Esophagus (tissue), 2 donors: Measurements from ENCODE around the gene PADI1. TPM values are rescaled to one million over a fixed set of nuclear protein-coding genes. Genes with fewer than 3 reads are reported as not detected.

Experiments used
- H3K27ac ChIP-seq, 2 donors: one replicate each; pipeline ENCODE4 v1.5.1; 2013; ENCODE audit warnings: low read depth in 2 of 2, mild to moderate bottlenecking in 2 of 2, inconsistent platforms in 1 of 2, low read length in 1 of 2, moderate library complexity in 1 of 2
- H3K27me3 ChIP-seq, 2 donors: one replicate each; pipeline ENCODE4 v1.6.1; 2013; ENCODE audit warnings: low read length in 2 of 2, control low read depth in 1 of 2, mild to moderate bottlenecking in 1 of 2; ENCODE audit not compliant: insufficient read depth in 2 of 2, control insufficient read depth in 1 of 2
- H3K36me3 ChIP-seq, 2 donors: one replicate each; pipeline ENCODE4 v1.6.1; 2013; ENCODE audit warnings: low read length in 1 of 2; ENCODE audit not compliant: control insufficient read depth in 2 of 2, insufficient read depth in 2 of 2
- H3K4me1 ChIP-seq, 2 donors: one replicate each; pipeline ENCODE4 v1.6.1; 2013; ENCODE audit warnings: low read length in 1 of 2; ENCODE audit not compliant: control insufficient read depth in 2 of 2, insufficient read depth in 2 of 2
- H3K4me3 ChIP-seq, 2 donors: one replicate each; pipeline ENCODE4 v1.5.1; 2013; ENCODE audit warnings: low read length in 2 of 2, mild to moderate bottlenecking in 2 of 2, low read depth in 1 of 2, moderate library complexity in 1 of 2
- H3K9me3 ChIP-seq, 2 donors: one replicate each; pipeline ENCODE4 v1.6.1; 2013; ENCODE audit warnings: mild to moderate bottlenecking in 2 of 2, low read depth in 1 of 2, low read length in 1 of 2, moderate library complexity in 1 of 2; ENCODE audit not compliant: control insufficient read depth in 2 of 2, insufficient read depth in 1 of 2
- WGBS, 2 donors: extraction: QIAGEN DNeasy Blood & Tissue Kit; methylation state at CpG; one replicate each; pipeline ENCODE4 v1.1.7; 2013; 5-methylcytosine and 5-hydroxymethylcytosine counted together
- polyA plus RNA-seq, 2 donors: library from polyadenylated mRNA; stranded (reverse); fragments of 200-250 nt; gene quantifications; one replicate each; pipeline ENCODE4 v1.2.3, GENCODE V29; 2013
- donor health status: healthy with polysubstance abuse.
- donor health status: Bipolar disorder and iron deficiency.

The PADI1 gene
- polyA plus RNA-seq, 2 donors = 162 to 398 TPM

DNA sequence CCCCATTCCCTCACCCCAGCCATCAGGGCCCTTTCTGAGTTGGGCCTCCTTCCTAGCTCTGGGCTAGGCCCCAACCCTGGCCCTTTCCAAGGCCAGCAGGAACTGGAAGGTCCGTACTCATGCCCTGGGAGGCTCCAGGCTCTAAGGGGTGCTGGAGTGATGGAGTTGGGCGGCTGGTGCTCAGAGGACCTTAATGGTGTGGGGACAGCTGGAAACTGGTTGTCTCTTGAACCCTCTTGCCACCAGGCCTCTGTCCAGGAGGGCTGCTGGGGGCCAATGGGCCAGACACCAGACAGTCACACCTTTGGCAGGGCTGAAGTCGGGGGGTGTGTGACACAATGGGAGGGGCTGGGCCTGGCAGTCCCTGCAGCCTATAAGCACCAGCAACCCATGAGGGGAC lies 9.2 kb upstream of the PADI1 start:
- WGBS, 2 donors = 86 to 94% methylated on average over 3 of the region's 3 CpGs
- Histone ChIP-seq H3K4me1 (peaks cover 0 to 16% of the 10 kb centered on the region in 2 donors), H3K4me3 (no peak overlapping the region), H3K9me3 (peaks cover 0 to 5% of the 10 kb centered on the region in 2 donors), H3K27me3 (no peaks in the 10 kb centered on the region), H3K36me3 (no peaks in the 10 kb centered on the region), H3K27ac (no peak overlapping the region)

GRCh38 chr1:17196496-17197185 lies 8.3 kb upstream of the PADI1 start:
- Histone ChIP-seq H3K4me3 (no peak overlapping the region), H3K27ac (no peak overlapping the region), H3K36me3 (no peaks in the 10 kb centered on the region), H3K4me1 (peaks cover 0 to 17% of the 10 kb centered on the region in 2 donors), H3K27me3 (no peaks in the 10 kb centered on the region), H3K9me3 (peaks cover 0 to 5% of the 10 kb centered on the region in 2 donors)
- 87 to 88% methylated on average over 13 of the region's 13 CpGs for WGBS, 2 donors

- WGBS, 2 donors = 94 to 95% methylated on average over 7 of the region's 7 CpGs
Observed at GRCh38 chr1:17197696-17198095, 7.2 kb upstream of the PADI1 start.

GRCh38 chr1:17198476-17199258 lies 6.3 kb upstream of the PADI1 start:
- 67 to 73% methylated on average over 9 of the region's 9 CpGs for WGBS, 2 donors
- H3K36me3 ChIP-seq = no peaks in the 10 kb centered on the region
- no peak overlapping the region for H3K4me3 ChIP-seq
- no peak overlapping the region for H3K27ac ChIP-seq
- peaks cover 0 to 8% of the 10 kb centered on the region in 2 donors for H3K4me1 ChIP-seq
- H3K27me3 ChIP-seq = no peaks in the 10 kb centered on the region
- peaks cover 0 to 5% of the 10 kb centered on the region in 2 donors for H3K9me3 ChIP-seq

More at GRCh38 chr1:17197696-17198095, 7.2 kb upstream of the PADI1 start:
- no peak overlapping the region for H3K4me3 ChIP-seq
- H3K36me3 ChIP-seq = no peaks in the 10 kb centered on the region
- H3K27me3 ChIP-seq = no peaks in the 10 kb centered on the region
- peaks cover 0 to 18% of the 10 kb centered on the region in 2 donors for H3K4me1 ChIP-seq
- peaks cover 0 to 5% of the 10 kb centered on the region in 2 donors for H3K9me3 ChIP-seq
- H3K27ac ChIP-seq = no peak overlapping the region

DNA sequence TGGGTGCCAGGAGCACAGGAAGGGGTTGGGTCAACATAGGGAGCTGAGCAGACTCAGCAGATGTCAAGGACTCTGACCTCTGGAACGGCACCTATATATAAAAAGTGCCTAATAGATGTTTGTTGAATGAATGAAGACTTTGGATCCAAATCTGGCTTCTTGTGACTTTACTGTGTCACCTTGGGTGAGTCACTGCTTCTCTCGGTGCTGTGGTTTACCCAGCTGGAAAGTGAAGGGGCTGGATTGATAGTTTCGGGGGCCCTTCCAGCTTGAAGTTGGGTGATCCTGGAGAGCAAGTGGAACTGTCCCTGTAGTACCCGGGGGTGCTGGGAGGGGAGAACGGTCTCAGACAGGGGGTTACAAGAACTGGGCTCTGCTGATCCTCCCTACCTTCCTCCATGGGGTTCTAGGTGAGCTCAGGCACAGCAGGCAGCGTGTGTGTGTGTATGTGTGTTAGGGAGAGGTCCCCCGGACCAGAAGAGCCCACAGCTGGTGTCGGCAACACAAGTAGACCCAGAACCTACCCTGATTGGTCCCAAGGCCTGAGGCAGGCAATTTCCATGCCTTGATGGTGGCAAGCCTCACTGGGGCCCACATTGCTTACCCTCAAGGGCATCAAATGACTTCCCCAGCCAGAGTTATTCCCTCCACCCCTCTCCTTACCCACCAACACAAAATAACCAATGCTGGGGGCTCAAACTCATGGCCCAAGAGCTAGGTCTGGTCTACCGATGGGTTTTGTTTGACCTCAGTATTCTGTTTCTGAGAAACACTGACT lies 5.5 kb upstream of the PADI1 start:
- Histone ChIP-seq H3K9me3 (peaks cover 0 to 5% of the 10 kb centered on the region in 2 donors), H3K27me3 (no peaks in the 10 kb centered on the region), H3K4me3 (no peak overlapping the region), H3K27ac (no peak overlapping the region), H3K4me1 (peaks cover 0 to 3% of the 10 kb centered on the region in 2 donors), H3K36me3 (no peaks in the 10 kb centered on the region)
- 76 to 78% methylated on average over 9 of the region's 9 CpGs for WGBS, 2 donors

DNA sequence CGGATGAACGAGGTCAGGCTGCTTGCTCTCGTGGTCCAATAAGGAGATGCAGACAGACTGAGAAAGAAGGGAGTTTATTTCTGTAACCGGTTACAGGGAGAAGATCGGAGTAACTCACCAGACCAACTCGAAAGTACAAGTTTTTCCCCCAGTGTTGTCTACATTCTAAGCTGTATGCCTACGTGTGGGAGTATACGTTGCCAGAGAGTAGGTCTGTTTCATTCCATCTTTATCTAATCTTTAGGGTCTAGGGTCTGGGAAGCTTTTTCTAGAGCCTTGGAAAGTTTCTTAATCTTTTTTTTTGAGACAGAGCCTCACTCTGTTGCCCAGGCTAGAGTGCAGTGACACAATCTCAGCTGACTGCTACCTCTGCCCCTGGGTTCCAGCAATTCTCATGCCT lies 4.7 kb upstream of the PADI1 start:
- Histone ChIP-seq H3K4me1 (peaks cover 2 to 9% of the 10 kb centered on the region in 2 donors), H3K27ac (no peak overlapping the region), H3K4me3 (no peak overlapping the region), H3K9me3 (peaks cover 0 to 5% of the 10 kb centered on the region in 2 donors), H3K27me3 (no peaks in the 10 kb centered on the region), H3K36me3 (no peaks in the 10 kb centered on the region)
- 72 to 76% methylated on average over 8 of the region's 8 CpGs for WGBS, 2 donors

DNA sequence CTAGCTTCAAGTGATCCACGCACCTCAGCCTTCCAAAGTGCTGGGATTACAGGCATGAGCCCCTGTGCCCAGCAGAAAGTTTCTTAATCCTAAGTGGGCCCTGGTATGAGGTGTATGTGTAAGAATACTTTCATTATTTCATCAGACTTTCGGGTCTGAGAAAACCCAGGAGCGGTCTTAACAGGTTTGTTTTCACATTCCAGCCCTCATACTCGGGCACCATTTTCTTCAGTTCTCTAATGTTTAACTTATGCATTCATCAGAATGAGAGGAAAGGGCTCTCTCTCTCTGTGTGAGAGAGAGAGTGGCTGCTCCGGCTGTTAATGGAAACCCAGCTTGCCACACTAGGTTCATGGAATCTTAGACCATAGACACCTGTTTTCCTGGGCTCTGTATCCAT lies 4.2 kb upstream of the PADI1 start:
- Histone ChIP-seq H3K9me3 (peaks cover 0 to 5% of the 10 kb centered on the region in 2 donors), H3K4me1 (peaks cover 2 to 10% of the 10 kb centered on the region in 2 donors), H3K36me3 (no peaks in the 10 kb centered on the region), H3K27me3 (no peaks in the 10 kb centered on the region), H3K27ac (no peak overlapping the region), H3K4me3 (no peak overlapping the region)
- WGBS, 2 donors = 73 to 78% methylated on average over 5 of the region's 5 CpGs

DNA sequence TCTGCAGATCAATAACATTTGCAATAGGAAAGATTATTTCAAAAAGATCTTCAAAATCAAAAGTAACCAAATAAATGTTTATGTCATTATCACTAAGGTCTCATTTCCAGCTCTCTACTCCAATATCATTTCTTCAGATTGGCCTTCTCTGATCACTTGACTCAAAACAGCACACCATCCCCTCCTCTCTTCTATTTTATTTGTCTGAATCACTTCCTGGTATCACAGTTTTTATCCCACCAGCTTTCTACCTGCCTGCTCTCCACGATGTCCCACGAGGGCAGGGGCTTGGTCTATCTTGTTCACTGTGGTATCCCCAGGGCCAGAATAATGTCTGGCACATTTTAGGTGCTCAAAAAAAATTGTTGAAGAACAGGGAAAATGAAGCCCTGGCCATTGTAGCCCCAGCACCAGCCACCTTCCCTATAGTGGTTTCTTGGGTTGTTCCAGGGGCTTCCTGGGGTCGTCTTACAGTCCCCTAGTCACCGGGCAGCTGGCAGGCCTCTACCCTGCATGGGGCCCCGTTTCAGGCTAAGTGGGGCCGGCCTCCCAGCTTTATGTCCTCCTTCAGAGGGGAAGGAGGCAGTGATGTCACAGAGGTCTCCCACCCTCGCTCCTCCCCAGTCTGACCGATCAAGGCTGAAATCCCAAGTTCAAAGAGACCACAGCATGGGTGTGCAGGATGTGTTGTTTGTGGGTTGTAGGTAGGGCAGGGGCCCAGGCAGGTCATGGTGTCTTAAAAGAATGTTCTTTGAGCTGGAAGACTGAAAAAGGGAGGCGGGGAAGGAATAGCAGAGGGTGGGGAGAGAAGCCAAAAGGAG lies 3.5 kb upstream of the PADI1 start:
- no peak overlapping the region for H3K4me3 ChIP-seq
- peaks cover 2 to 10% of the 10 kb centered on the region in 2 donors for H3K4me1 ChIP-seq
- H3K9me3 ChIP-seq = peaks cover 0 to 5% of the 10 kb centered on the region in 2 donors
- 62% methylated on average over 9 of the region's 9 CpGs for WGBS, 2 donors
- H3K27me3 ChIP-seq = no peaks in the 10 kb centered on the region
- no peaks in the 10 kb centered on the region for H3K36me3 ChIP-seq
- no peak overlapping the region for H3K27ac ChIP-seq

DNA sequence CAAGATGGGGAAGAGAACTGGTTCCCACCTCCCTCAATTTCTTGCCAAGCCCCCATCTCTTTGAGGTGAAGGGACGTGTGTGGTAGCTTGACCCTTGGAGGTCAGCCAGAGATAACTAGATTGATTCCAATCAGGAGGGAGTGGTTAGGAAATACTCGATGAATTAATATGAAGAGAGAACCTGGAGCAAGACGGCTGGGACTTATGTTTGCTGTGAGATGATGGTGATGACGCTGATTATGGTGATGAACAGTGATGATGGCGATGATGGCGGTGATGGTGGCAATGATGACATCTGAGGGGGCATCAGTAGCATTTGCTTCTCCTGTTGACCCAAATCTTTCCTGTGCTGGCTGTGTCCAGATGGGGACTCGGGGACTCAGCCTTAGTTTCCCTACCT lies 724 bp downstream of the PADI1 start:
- H3K4me1 ChIP-seq = peaks cover 2 to 21% of the 10 kb centered on the region in 2 donors
- WGBS, 2 donors = 86 to 89% methylated on average over 7 of the region's 7 CpGs
- H3K4me3 ChIP-seq = peak overlapping the region; percentile 52 to 62
- no peaks in the 10 kb centered on the region for H3K9me3 ChIP-seq
- peaks cover 0 to 2% of the 10 kb centered on the region in 2 donors for H3K36me3 ChIP-seq
- H3K27me3 ChIP-seq = no peaks in the 10 kb centered on the region
- peak overlapping the region; percentile 92 to 97 for H3K27ac ChIP-seq
